Kidney epithelial cell (primary cell): ENCODE data around the gene ADD3. TPM values are rescaled to one million over a fixed set of nuclear protein-coding genes. Genes with fewer than 3 reads are reported as not detected.
A peak's percentile ranks its signal among the peaks of the same experiment; 100 is the strongest.

Experiments used
- DNase-seq: peaks from one replicate; pipeline ENCODE4 v3.0.0-alpha.2; 2010; ENCODE audit warnings: low read depth
- H3K27me3 ChIP-seq: 2 replicates; pipeline ENCODE4 v1.6.0; 2011; ENCODE audit warnings: low read length; ENCODE audit not compliant: control insufficient read depth, insufficient read depth
- H3K36me3 ChIP-seq: 2 replicates; pipeline ENCODE4 v1.5.1; 2011; ENCODE audit warnings: low read length; ENCODE audit not compliant: control insufficient read depth, insufficient read depth
- H3K4me3 ChIP-seq: 2 replicates; pipeline ENCODE4 v1.5.1; 2011; ENCODE audit warnings: low read depth, mild to moderate bottlenecking, control low read depth, low read length
- CTCF ChIP-seq: IDR thresholded peaks from 2 replicates; pipeline ENCODE4 v1.5.1; 2011; ENCODE audit warnings: mild to moderate bottlenecking, moderate library complexity, low read length, control low read depth, inconsistent platforms; ENCODE audit not compliant: insufficient read depth, poor library complexity, severe bottlenecking
- total RNA-seq: library from RNA; depleted of rRNA; stranded (reverse); fragments of >200 nt; gene quantifications from 2 replicates; pipeline ENCODE4 v1.2.3, GENCODE V29; 2015

Gene ADD3
- total RNA-seq, 1 donor from 2014 or later = 25.6 TPM

DNA sequence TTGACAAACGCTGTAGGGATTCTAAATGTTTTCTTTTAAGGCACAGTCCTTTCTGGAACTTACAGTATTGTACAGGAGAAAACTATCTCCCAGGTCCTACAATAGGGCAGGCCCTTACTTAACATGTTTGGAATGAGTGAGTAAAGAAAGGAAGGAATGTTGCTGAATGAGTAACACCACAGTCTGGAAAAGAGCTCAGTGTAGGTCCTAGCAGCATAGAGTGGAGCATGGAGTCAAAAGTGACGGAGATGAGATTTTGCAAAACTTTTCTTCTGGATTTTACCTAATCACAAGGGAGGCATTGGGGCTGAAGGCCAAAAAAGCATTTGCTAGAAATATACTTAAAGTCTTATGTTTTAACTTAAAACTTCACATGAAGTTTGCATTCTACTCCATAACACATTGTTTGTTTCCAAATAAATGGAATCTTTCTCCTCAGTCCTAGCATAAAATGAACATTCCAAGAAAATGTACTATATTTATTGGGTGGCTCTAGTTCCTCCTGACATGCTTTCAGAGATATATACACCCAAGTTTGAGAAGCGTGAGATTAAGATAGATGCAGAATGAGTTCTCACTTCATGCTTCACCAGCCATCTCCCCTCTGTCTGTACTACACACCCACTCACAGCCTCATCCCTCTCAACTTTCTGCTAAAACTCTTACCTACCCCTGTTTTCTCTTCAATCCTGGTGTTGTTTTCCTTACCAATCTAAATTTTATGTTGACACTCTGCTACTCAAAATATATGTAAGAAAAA, 20.2 kb upstream of the ADD3 start:
- H3K27me3 ChIP-seq = no peaks in the 10 kb centered on the region
- TF ChIP-seq CTCF = no peak
- no peaks in the 10 kb centered on the region for H3K36me3 ChIP-seq
- H3K4me3 ChIP-seq = no peak overlapping the region
- peak; percentile 42 for DNase-seq

DNA sequence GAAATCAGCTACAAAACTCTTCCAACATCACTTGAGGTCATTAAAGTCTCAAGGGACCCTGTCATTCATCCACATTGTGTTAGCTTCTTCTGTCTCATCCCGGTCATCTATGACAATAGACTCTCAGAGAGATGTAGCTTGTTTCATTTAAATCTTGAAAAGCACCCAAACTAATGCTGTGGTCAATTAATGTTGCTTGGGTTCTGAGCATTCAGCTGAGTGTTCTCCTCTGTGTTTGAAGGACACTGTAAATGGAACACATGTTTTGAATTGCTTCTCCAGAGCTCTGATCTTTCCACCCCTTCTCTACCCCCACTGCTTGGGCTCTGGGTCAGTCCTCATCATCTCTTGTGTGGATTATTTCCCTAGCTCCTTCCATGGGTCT, 19.6 kb upstream of the ADD3 start:
- DNase-seq = no peak
- H3K36me3 ChIP-seq = no peaks in the 10 kb centered on the region
- H3K27me3 ChIP-seq = no peaks in the 10 kb centered on the region
- TF ChIP-seq CTCF = no peak
- no peak overlapping the region for H3K4me3 ChIP-seq

DNA sequence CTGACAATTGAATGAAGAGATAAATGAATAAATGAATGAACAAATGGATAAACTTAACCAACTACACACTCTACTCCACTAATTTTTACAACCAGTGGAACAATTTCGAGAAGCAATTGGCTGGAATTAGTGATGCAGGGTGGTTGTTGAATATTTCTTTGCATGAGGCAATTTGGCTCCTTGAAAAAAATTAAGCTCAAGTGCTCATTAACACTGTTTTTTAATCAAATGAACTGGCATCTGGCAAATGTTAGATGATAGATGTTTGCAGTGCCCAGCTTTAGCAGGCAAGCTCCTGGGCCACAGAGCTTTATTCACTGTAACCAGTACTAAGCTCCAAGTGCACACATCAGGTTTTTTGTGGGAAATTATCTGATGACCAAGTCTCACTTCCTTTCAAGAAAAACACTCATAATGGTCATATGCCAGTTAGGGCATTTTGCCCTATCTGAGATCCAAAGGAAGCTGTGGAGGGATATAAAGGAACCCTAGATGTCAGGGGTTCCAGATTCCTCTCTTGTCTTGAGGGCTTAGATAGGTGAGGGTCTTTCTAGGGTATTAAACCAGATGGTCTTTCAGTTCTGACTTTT, 16.4 kb upstream of the ADD3 start:
- TF ChIP-seq CTCF = no peak
- DNase-seq = no peak
- H3K4me3 ChIP-seq = no peak overlapping the region
- H3K36me3 ChIP-seq = no peaks in the 10 kb centered on the region
- no peaks in the 10 kb centered on the region for H3K27me3 ChIP-seq

DNA sequence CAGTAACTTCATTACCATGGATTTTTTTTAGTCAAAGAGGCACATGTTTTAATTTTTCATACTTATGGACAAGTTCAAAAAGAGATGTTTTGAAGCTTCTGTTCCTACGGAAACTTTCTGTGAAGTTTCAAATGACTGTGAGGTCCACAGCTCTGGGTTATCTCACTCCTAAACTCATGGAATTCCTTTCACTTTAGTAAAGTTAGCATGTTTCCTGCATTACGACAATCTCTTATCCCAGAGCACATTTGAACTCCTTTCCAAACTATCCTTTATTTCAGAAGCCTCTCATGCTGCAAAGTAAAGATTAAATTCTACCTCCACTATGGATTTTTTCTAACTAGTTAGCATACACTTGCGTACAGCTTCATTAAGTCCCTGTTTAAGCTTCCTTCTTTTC, 15.3 kb upstream of the ADD3 start:
- Histone ChIP-seq H3K27me3 (no peaks in the 10 kb centered on the region), H3K4me3 (no peak overlapping the region), H3K36me3 (no peaks in the 10 kb centered on the region)
- TF ChIP-seq CTCF = no peak
- DNase-seq = no peak

DNA sequence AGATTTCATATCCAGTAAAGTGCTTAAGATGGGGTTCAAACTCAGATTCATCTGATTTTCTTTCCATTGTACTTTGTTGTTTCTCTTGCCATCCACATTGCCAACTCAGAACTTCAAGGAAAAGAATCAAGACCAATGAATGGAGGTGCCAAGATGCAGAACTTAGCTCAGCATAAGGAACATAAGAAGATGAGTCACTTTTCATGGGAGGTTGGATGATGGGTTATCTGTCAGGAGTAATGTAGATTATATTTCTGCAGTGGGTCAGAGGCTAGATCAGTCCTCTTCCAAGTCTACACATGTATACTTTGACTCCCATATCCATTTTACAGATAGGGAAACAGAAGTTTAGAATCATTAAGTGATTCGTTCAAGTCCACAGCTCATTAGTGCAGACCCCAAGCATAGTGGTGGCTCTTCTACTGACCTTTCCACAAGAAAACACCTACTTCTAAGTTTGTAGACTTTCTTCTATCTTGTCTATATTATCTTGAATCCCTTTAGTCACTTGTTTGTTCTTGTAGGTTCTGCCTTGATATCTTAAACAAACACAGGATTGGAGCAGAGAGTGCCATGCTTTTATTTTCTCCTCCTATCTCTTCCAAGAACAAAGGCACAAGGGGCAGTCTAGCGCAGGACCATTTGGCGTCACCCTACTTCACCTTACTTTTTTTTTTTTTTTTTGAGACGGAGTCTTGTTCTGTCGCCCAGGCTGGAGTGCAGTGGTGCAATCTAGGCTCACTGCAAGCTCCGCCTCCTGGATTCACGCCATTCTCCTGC, 14.0 kb upstream of the ADD3 start:
- Histone ChIP-seq H3K36me3 (no peaks in the 10 kb centered on the region), H3K4me3 (no peak overlapping the region), H3K27me3 (no peaks in the 10 kb centered on the region)
- no peak for DNase-seq
- TF ChIP-seq CTCF = no peak
